ENCODE results near the gene SPATA6.

Gene SPATA6

GRCh38 chr1:48258106-48258505 lies 213.9 kb downstream of the SPATA6 start:
- TF ChIP-seq, protein P1, sequence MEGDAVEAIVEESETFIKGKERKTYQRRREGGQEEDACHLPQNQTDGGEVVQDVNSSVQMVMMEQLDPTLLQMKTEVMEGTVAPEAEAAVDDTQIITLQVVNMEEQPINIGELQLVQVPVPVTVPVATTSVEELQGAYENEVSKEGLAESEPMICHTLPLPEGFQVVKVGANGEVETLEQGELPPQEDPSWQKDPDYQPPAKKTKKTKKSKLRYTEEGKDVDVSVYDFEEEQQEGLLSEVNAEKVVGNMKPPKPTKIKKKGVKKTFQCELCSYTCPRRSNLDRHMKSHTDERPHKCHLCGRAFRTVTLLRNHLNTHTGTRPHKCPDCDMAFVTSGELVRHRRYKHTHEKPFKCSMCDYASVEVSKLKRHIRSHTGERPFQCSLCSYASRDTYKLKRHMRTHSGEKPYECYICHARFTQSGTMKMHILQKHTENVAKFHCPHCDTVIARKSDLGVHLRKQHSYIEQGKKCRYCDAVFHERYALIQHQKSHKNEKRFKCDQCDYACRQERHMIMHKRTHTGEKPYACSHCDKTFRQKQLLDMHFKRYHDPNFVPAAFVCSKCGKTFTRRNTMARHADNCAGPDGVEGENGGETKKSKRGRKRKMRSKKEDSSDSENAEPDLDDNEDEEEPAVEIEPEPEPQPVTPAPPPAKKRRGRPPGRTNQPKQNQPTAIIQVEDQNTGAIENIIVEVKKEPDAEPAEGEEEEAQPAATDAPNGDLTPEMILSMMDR (IDR thresholded peaks at IDR 0.05; ENCODE audit: low read depth, low read length), result no peak
- no peak for DNase-seq (ENCODE audit: extremely low read depth, low read depth)

DNA sequence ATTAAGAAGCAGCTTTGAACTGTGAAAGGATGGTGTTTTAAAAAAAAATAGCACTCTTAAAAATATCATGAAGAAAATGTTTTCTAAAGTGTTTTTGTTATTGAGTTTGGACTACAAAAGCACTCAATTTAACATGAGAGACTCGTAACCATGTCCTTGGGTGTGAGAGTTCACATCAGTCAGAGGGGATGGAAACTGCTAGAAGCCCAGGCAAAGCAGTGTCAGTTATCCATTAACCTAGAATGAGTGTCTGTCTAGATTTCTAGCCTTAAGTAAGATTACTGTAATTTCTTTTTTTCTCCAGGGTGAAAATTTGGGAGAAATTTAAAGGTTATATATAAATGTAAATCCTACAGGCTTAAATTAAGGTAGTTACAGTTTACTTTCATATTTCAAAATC lies 217.8 kb downstream of the SPATA6 start:
- TF ChIP-seq, protein P1 (IDR thresholded peaks at IDR 0.05; ENCODE audit: low read depth, low read length), result no peak
- DNase-seq (ENCODE audit: extremely low read depth, low read depth), result no peak

DNA sequence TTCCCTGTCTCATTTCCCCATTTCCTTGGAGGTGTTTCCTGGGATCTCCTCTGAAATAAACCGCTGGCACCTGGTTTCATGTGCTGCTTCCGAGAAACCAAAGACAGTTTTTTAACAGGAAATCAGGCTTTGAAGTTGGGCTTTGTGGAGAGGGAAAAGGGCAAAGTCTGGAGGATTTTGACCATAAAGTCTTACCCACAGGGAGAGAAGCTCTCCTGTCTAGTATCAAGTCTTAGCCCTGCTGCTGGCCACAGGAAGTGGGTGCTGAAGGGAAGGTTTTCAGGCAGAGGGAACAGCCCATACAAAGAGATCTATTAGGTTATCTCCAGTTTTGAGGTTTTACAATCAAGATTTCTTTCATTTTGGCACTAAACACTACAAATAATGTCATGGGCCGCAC lies 220.2 kb downstream of the SPATA6 start:
- no peak for DNase-seq (ENCODE audit: extremely low read depth, low read depth)

DNA sequence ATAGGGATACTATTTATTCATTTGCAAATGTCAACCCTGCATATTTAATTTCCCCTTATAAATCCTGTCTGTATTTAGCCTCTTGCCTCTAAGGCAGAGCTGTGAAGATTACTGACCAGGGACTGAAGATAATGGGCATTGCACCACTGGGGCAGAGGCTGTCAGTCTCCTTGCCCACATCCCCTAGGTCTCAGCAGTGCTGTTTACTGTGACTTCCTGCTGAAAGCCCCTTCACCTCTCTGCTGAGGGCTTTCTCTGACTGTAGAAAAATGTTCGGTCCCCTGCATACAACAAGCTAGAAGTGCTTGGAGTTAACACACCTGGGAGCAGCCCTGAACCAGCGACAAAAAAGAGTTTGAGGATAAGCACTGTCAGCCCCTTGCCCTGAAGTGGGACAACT lies 220.7 kb downstream of the SPATA6 start:
- TF ChIP-seq, protein P1 (IDR thresholded peaks at IDR 0.05; ENCODE audit: low read depth, low read length), result no peak
- no peak for DNase-seq (ENCODE audit: extremely low read depth, low read depth)

More for the DNA sequence above, 220.2 kb downstream of the SPATA6 start:
- TF ChIP-seq, protein P1 (IDR thresholded peaks at IDR 0.05; ENCODE audit: low read depth, low read length), result no peak

GRCh38 chr1:48250572-48250971 lies 221.4 kb downstream of the SPATA6 start:
- TF ChIP-seq, protein P1 (IDR thresholded peaks at IDR 0.05; ENCODE audit: low read depth, low read length), result no peak
- DNase-seq (ENCODE audit: extremely low read depth, low read depth), result no peak

DNA sequence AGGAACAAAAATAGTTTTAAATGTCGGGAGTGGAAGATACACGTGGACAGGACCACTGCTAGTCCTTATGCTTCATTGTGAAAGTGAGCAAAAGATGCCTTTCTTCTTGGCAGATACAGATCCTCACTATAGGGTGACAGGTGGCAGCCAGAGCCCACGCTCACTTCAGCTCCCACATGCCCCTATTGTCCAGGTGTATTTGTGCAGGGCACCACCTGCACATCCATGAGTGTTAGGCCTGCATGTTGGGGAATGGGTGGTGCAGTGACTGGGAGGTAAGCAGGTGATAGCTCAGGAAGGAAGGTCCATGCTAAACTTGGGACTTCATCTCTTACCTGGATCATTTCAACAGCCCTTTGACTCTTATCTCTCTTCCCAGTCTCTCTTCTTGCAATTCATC lies 222.1 kb downstream of the SPATA6 start:
- TF ChIP-seq, protein P1 (IDR thresholded peaks at IDR 0.05; ENCODE audit: low read depth, low read length), result no peak
- no peak for DNase-seq (ENCODE audit: extremely low read depth, low read depth)

DNA sequence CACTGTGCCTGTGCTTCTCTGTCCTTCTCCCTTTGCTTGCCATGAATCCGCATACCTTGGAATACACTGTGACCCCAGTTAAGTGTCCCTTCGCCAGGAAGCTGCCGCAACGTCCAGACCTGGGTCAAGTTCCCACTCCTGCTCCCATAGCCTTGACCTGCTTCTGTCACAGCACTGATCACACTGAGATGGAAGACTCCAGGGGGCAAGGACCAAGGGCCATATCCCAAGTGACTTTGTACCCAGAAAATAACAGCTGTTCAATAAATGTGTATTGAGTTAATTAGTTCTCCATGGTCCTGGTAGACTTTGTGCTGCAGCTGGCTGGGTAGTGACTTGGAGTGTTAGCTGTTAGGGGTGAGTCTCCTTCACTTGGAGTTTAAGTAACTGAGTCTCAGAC lies 223.6 kb downstream of the SPATA6 start:
- TF ChIP-seq, protein P1 (IDR thresholded peaks at IDR 0.05; ENCODE audit: low read depth, low read length), result no peak
- DNase-seq (ENCODE audit: extremely low read depth, low read depth), result no peak

Data from AG09319 (cell line).